HG02763 (cell line): ENCODE measurements around the gene CCDC87.
A peak's percentile ranks its signal among the peaks of the same experiment; 100 is the strongest.
"Not testable (repeated sequence)": the region's sequence is repeated elsewhere in the genome, so short reads cannot be mapped to it uniquely, and the experiment has no call there.

Experiments used
- ATAC-seq: cut with Tn5 transposase; IDR thresholded peaks from one replicate; pipeline ENCODE4 v1.9.1; 2021; ENCODE audit warnings: mild to moderate bottlenecking, moderate library complexity; ENCODE audit not compliant: unreplicated experiment

CCDC87 gene

DNA sequence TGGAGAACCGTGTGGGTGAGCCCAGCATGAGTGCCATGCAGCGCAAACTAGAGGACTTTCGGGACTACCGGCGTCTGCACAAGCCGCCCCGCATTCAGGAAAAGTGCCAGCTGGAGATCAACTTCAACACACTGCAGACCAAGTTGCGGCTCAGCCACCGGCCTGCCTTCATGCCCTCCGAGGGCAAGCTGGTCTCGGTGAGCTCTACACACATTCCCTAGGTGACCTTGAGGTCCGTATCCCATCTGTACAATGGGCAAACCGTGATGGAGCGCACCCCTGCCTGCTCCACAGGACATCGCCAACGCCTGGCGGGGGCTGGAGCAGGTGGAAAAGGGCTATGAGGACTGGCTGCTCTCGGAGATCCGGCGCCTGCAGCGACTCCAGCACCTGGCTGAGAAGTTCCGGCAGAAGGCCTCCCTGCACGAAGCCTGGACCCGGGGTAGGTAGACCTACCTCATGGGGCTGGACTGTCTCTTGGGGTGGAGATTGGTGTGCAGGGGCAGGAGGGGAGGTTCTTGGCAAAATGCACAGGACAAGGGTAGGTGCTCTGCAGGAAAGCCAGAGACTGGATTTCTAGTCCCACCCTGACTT, 35.0 kb downstream of the CCDC87 start:
- no peak for ATAC-seq

GRCh38 chr11:66556086-66556485, 36.8 kb downstream of the CCDC87 start:
- ATAC-seq, result no peak

GRCh38 chr11:66555416-66555815, 37.4 kb downstream of the CCDC87 start:
- no peak for ATAC-seq

DNA sequence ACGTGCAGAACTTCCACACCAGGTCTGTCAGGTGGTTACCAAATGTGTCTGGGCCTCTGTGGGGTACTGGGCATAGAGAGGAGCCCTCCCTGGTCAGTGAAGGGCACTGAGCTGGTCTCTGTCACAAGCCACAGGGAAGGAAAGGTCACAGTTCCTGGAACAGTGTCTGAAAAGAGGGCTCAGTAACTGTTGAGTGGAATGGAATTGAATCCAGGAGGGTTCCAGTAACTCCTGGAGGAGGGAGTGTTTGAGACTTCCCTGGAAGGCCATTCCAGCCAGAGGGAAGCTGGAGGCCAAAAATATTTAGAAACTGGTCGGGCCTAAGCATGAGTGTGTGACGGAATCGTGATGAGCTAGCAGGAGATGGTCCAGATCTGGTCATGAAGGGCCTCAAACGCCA, 38.3 kb downstream of the CCDC87 start:
- ATAC-seq, result no peak

DNA sequence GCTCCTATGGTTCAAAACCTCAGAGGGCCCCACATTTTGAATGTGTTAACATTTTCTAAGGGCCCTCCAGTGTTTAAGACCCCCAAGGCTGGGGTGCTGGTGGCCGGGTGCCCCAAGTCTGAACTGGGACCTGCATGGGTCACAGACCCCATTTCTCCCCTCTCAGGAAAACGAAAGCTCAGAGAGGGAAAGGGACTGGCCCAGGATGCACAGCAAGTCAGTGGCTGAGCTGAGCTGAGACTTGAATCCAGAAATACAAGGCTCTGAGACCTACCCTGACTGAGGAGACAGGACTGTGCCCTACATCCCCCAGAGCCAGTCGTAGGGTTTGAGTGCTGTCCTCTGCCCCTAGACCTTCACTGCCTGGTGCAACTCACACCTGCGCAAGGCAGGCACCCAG, 42.0 kb downstream of the CCDC87 start:
- no peak for ATAC-seq

DNA sequence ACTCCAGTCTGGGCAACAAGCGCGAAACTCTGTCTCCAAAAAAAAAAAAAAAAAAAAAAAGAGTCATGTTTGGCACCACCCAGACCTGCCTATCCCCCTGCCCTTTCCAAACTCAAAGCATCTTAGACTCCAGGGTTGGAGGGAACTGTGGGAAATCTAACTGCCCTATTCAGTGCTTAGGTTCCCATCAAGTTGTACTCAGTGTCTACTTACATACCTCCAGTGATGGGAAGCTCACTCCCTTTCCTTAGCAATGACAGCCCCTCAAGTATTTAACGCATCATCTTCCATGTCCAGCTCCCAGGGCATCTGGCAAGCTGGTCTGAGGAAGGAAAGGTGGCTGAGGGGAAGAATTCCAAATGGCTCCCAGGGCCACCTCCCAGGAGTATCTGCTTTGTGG, 43.2 kb downstream of the CCDC87 start:
- no peak for ATAC-seq

GRCh38 chr11:66548774-66549630, 43.9 kb downstream of the CCDC87 start:
- ATAC-seq, result no peak

DNA sequence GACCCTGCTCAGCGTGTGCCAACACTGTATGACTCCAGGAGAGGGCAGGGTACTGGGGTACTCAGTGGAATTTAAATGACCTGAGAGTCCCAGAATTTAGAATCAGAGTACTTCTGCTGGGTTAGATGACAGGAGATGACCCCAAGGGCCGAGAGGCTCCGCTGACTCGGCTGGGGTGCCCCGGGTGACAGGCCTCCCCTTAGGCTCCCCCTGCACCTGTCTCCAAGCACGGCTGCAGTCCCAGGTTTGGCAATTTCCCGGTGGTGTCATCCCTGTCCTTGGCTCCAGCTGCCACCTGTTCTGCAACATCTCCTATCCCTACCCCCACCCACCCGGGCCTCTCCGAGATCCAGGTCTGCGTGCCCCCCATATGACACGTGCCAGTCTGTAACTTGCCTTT, 44.8 kb downstream of the CCDC87 start:
- ATAC-seq, result no peak

- no peak for ATAC-seq
Observed at GRCh38 chr11:66547662-66548009, 45.2 kb downstream of the CCDC87 start.

DNA sequence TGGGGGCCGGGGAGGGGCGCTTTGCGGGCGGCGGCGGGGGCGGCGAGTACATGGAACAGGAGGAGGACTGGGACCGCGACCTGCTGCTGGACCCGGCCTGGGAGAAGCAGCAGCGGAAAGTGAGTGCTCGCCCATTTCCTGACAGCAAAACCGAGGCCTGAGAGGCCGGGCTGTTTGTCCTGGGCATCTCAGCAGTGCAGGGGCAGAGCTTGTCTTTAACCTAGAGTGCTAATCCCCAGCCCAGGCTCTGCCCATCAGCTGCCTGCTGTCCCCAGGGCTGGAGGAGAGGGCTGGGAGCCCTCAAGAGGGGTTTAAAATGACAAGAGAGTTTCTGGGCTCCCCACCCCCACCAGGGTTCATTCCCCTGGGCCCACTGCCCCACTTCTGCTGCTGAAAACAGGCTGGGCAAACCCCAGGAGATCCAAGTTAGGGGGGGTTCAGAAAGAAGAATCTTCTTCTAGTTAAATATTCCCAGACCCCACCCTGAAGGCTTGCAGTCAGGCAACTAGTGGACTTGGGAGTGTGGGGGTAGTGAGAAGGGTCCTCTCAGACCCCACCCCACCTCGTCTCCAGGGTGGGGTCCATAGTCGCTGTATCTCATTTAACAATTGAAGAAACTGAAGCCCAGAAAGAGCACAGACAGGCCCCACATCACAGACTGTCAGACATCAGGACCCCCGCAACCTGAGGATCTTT, 45.7 kb downstream of the CCDC87 start:
- ATAC-seq, result no peak

GRCh38 chr11:66546368-66546965, 46.4 kb downstream of the CCDC87 start, which contains the start of gene ACTN3:
Gene ACTN3 (plus strand): TSS chr11:66546903. CDS start chr11:66546938, 35 bp downstream.
- ATAC-seq, result no peak

GRCh38 chr11:66545701-66546367, 47.0 kb downstream of the CCDC87 start, which contains the start of gene ZDHHC24:
Gene ZDHHC24 (minus strand): TSS chr11:66546048. CDS start chr11:66546003, 45 bp downstream.
- ATAC-seq, result peak; percentile 84

GRCh38 chr11:66544952-66545351, 47.9 kb downstream of the CCDC87 start:
- not testable (repeated sequence) for ATAC-seq

DNA sequence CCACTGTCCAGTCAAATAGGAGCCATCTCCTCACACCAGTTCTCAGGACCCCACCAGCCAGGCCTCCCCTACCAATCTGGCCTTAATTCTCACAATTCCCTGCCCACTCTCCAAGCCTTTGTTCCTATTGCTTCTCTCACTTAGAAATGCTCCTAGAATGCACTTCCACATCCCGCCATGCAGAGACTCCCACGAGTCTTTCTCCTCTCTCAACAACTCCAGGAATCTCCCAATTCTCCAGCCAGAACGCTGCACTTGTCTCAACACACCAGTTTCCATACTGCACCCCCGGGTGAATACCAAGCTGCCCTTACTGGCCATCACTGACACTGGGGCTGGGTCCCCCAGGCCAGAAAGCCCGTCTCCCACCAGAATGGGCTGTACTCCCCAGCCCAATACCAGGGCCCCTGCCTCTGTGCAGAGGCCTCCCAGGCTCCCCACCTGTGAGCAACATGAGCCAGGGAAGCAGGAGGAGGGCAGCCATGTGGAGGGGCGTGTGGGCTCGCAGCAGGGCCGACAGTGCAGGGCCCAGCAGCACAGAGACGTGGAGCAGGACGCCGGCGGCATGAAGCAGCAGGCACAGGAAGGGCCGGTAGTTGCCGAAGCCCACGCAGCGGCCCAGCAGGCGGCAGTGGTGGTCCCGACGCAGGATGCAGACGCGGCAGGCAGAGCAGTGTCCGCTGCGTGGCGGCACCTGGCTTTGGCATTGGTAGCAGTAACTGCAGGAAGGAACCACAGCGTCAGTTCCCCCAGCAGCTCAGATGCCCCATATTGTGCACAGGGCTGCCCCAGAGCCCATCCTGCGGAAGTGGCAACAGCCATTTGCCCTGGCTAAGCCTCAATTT, 49.4 kb downstream of the CCDC87 start:
- ATAC-seq, result no peak

- no peak for ATAC-seq
Observed at GRCh38 chr11:66542362-66542761, 50.5 kb downstream of the CCDC87 start.

DNA sequence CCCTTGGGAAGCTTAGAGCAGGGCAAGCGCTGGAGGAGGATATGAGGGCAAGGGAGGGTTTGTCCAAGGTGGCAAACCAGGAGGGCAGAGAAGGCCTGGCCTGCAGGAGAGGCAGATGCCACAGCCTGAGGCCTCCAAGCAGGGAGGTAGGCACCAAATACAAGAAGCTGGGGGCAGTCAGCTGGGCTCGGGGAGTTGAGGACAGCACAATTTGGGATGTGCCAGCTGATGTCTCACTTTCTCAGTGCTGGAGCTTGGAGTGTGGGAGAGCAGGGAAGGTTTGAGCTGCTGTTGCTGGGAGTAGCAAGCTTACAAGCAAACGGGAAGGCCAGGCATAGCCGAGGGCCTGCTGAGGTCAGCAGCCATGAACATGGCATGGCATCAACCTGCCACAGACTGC, 51.0 kb downstream of the CCDC87 start:
- no peak for ATAC-seq

DNA sequence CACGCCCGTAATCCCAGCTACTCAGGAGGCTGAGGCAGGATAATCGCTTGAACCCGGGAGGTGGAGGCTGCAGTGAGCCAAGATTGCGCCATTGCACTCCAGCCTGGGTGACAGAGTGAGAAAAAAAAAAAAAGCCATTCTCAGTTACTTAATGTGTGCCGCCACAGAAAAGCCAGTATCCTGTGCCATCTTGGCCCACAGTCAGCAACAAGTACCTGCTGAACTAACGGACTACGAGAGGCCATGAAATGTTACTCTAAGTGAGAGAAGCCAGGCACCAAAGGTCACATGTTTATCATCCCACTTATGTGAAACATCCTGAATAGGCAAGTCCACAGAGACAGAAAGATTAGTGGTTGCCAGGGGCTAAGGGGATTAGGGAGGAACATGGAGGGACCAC, 52.3 kb downstream of the CCDC87 start:
- ATAC-seq, result not testable (repeated sequence)
